ENCODE measurements around the gene DDX31.
A peak's percentile ranks its signal among the peaks of the same experiment; 100 is the strongest.

Gene DDX31

DNA sequence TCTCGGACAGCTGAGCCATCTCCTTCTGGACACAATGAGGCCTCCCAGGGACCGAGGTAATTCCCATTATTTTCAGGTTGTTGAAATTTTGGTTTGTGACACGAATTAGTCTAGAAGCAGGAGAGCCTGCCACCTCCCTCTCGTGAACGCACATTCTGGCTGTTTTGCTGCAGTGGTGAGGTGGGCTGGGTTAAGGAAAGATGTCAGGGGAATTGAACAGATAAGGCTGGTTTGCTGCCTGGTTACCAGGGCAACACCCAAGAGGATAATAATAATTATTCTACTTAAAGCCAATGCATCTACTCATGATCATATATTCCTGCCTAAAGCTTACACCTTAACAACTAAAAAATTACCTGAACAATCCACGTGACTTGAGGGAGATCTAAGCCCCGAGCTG lies 38.1 kb downstream of the DDX31 start:
- TF ChIP-seq, protein P1, sequence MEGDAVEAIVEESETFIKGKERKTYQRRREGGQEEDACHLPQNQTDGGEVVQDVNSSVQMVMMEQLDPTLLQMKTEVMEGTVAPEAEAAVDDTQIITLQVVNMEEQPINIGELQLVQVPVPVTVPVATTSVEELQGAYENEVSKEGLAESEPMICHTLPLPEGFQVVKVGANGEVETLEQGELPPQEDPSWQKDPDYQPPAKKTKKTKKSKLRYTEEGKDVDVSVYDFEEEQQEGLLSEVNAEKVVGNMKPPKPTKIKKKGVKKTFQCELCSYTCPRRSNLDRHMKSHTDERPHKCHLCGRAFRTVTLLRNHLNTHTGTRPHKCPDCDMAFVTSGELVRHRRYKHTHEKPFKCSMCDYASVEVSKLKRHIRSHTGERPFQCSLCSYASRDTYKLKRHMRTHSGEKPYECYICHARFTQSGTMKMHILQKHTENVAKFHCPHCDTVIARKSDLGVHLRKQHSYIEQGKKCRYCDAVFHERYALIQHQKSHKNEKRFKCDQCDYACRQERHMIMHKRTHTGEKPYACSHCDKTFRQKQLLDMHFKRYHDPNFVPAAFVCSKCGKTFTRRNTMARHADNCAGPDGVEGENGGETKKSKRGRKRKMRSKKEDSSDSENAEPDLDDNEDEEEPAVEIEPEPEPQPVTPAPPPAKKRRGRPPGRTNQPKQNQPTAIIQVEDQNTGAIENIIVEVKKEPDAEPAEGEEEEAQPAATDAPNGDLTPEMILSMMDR (IDR thresholded peaks at IDR 0.05; ENCODE audit: low read depth, low read length) = no peak
- peak in 1 of 2 donors; percentile 22 for DNase-seq (ENCODE audit: low read depth in 2 of 2)
- H3K4me3 ChIP-seq (replicated peaks in 1 of 2; ENCODE audit: low read depth in 2 of 2, low read length in 2 of 2) = no peak overlapping the region

DNA sequence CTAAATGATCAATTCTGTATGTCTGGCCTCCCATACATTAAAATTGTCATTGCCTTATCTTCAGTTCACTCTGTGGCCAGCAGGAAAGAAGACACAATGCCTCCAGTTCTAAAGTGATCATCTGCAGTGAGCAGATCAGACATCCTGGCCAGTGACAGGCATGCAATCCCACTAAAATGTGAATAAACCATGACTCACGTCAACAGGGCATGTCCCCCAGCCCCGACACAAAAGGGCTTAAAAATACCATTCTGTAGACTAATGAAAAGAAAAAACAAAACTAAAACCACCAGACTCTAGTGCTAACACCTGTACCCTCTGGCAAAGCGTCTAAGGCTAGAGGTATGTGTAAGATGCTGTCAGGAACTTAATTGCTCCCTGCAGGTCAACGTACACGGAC lies 38.5 kb downstream of the DDX31 start:
- H3K4me3 ChIP-seq (replicated peaks in 1 of 2; ENCODE audit: low read depth in 2 of 2, low read length in 2 of 2) = no peak overlapping the region
- TF ChIP-seq, protein P1 (IDR thresholded peaks at IDR 0.05; ENCODE audit: low read depth, low read length) = no peak
- peak in 1 of 2 donors; percentile 54 for DNase-seq (ENCODE audit: low read depth in 2 of 2)

DNA sequence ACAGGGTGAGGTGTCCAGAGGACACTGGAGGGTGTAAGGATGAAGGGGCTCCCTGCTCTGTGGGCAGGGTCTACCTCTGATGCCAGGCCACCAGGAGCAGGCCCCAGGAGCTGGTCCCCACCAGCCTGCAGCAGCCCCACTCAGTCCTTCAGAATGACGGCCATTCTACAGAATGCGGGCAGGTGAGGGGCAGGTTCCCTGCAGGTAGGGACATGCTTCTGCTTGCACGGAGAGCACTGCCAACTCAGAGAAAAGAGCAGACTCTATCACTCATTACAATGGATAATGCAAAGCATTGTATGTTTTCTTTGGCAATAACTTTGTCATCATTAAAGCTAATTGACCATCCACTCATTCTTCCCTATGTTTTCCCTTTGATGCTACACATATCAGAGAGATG lies 39.0 kb downstream of the DDX31 start:
- TF ChIP-seq, protein P1 (IDR thresholded peaks at IDR 0.05; ENCODE audit: low read depth, low read length) = no peak
- no peak overlapping the region for H3K4me3 ChIP-seq (replicated peaks in 1 of 2; ENCODE audit: low read depth in 2 of 2, low read length in 2 of 2)
- DNase-seq (ENCODE audit: low read depth in 2 of 2) = no peak

DNA sequence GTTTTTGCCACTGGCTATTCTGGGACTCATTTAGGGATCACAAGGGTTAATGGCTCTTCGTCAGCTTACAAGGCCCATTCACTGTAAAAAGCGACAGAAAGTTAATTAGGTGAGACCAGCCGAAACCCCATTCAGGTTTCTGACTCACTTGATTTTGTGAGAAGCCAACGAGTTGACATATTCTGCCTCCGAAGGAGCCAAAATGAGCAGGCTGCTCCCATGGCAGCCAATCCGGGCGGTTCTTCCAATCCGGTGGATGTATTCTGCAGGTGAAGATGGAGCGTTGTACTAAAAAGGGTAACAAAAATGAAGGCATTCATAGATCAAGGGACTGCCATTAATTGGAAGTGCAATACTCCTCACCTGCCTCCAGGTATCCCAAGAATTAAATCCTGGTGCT lies 39.7 kb downstream of the DDX31 start:
- H3K4me3 ChIP-seq (replicated peaks in 1 of 2; ENCODE audit: low read depth in 2 of 2, low read length in 2 of 2) = no peak overlapping the region
- TF ChIP-seq, protein P1 (IDR thresholded peaks at IDR 0.05; ENCODE audit: low read depth, low read length) = no peak
- DNase-seq (ENCODE audit: low read depth in 2 of 2) = no peak

DNA sequence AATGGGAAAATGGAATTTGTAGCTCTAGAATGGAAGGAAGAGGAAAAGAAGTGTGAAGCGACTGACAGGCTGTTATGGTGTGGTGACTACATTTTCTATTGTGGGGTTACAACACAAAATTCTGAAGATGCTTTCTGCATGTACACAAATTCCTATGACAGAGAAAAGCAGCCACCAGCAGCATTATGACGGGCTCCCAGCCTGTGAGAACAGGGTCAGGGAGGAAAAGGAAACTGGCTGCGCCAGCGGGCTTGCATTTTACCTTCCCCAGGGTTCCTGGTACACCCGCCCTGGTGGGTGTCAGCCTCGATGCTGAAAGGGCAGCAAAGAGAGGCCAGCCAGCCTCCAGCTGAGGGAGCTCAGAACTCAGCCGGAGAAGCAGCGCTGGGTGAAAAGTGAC lies 41.0 kb downstream of the DDX31 start:
- H3K4me3 ChIP-seq (replicated peaks in 1 of 2; ENCODE audit: low read depth in 2 of 2, low read length in 2 of 2) = no peak overlapping the region
- TF ChIP-seq, protein P1 (IDR thresholded peaks at IDR 0.05; ENCODE audit: low read depth, low read length) = no peak
- DNase-seq (ENCODE audit: low read depth in 2 of 2) = no peak

DNA sequence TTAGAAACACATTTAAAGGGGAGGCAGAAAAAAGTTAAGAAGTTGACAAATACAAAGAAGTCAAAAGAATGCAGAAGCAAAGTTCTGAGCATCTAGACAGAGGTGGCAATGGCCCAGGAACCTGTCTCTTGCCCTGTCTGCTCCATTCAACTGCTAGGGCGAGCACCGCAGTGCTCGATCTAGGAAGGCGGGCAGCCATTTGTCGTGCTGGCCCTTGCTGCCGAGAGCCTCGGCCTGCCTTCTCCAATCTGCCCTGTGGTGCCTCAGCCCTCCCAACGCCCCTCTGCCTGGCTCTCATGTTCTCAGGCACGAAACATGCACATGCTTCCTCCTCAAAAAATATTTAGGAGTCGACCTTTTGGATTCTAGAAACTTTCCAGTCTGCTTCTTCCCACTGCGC lies 42.2 kb downstream of the DDX31 start:
- TF ChIP-seq, protein P1 (IDR thresholded peaks at IDR 0.05; ENCODE audit: low read depth, low read length) = no peak
- DNase-seq (ENCODE audit: low read depth in 2 of 2) = no peak
- H3K4me3 ChIP-seq (replicated peaks in 1 of 2; ENCODE audit: low read depth in 2 of 2, low read length in 2 of 2) = no peak overlapping the region

DNA sequence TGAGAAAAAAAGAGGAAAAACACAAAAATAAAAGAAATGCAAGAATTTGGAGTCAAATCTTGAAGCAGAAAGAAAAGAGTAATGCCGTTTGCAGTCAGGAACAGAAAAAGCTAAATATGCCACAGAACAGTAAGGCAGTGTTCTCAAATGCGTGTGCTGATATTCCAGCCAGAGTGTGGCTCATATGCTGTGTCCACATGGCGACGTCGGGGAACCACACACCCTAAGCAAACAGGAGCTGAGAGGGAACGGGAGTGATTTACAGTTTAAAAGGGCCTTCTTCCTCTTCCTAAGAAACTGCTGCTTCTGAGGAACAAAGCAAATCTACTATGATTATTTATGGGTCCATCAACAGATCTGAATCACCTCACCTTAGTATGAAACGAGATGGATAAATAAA lies 42.7 kb downstream of the DDX31 start:
- H3K4me3 ChIP-seq (replicated peaks in 1 of 2; ENCODE audit: low read depth in 2 of 2, low read length in 2 of 2) = no peak overlapping the region
- no peak for DNase-seq (ENCODE audit: low read depth in 2 of 2)
- TF ChIP-seq, protein P1 (IDR thresholded peaks at IDR 0.05; ENCODE audit: low read depth, low read length) = no peak
